ENCODE measurements around the gene CCDC12. TPM values are rescaled to one million over a fixed set of nuclear protein-coding genes. Genes with fewer than 3 reads are reported as not detected.

Gene CCDC12
- total and polyA plus RNA-seq, 11 donors, result 27.1 to 120 (median 34.4) TPM

DNA sequence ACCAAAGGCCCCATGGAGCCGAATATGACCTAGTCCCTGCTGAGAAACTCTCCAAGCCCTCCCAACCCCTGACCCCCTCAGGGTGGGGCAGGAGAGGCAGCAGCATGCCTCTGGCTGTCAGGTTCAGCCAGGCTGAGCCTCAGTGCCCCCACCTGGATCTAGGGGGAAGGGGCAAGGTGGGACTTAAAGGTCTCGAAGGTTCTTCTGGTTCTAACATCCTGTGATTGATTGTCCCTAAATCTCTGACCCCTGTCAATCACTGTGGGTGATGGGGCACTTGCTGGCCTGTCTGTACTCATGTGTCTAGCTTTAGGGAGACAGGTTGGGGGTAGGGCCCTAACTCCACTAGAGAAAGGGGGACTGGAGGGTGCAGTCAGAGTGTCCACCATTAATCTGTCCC, 16.7 kb upstream of the CCDC12 start:
- Histone ChIP-seq H3K27me3 (no peaks in the 10 kb centered on the region), H3K4me1 (peaks cover 0 to 49% (median 0%) of the 10 kb centered on the region in 12 donors), H3K4me3 (no peak overlapping the region), H3K36me3 (peaks cover 0 to 70% (median 0%) of the 10 kb centered on the region in 9 donors), H3K27ac (no peak overlapping the region), H3K9me3 (no peaks in the 10 kb centered on the region)
- intact Hi-C loops (cut with DNase I), result loop anchor here in 3 of 10 donors (10.0 kb wide), 1 partner anchor 288 kb away; the partner anchor contains the start of gene TMIE (in 3 of the 3)
- WGBS, 4 donors, result 69 to 89% (median 85%) methylated on average over 2 of the region's 2 CpGs
- DNase-seq (peak in 1 of 5 donors; percentile 7), ATAC-seq (no peak)
- TF ChIP-seq POLR2A (IDR thresholded peaks at IDR 0.05), result no peak
- no peak for TF ChIP-seq CTCF (IDR thresholded peaks at IDR 0.05)

DNA sequence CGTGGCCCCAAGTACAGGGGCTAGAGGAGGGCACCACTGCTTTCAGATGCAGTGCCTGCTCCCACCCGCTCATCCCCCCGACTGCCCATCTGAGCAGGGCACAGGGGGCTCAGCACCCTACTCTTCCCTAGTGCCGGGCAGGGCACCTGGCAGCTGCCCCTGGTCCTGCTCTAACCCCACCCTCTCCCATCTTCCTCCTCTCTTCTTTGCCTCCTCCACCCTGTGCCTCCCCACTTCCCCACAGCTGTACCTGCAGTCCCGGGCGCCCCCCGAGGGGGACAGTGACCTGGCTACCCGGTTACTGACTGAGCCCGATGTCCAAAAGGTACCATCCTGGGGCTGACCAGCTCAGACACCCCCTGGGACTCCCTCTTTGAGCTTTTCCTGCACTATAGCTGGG, 15.7 kb upstream of the CCDC12 start:
- Histone ChIP-seq H3K27me3 (no peaks in the 10 kb centered on the region), H3K9me3 (no peaks in the 10 kb centered on the region), H3K36me3 (peaks cover 0 to 59% (median 0%) of the 10 kb centered on the region in 9 donors), H3K4me1 (peaks cover 0 to 55% (median 7%) of the 10 kb centered on the region in 12 donors), H3K27ac (no peak overlapping the region), H3K4me3 (no peak overlapping the region)
- no peak for TF ChIP-seq POLR2A (IDR thresholded peaks at IDR 0.05)
- TF ChIP-seq CTCF (IDR thresholded peaks at IDR 0.05), result no peak
- intact Hi-C loops (cut with DNase I), result loop anchor here in 3 of 10 donors (10.0 kb wide), 1 partner anchor 287 kb away; the partner anchor contains the start of gene TMIE (in 3 of the 3)
- no peak for DNase-seq
- 91 to 95% (median 93%) methylated on average over 8 to 9 of the region's 9 CpGs for WGBS, 4 donors
- ATAC-seq, result no peak

- no peaks in the 10 kb centered on the region for H3K9me3 ChIP-seq
- no peaks in the 10 kb centered on the region for H3K27me3 ChIP-seq
- H3K4me3 ChIP-seq, result no peak overlapping the region
- peaks cover 0 to 55% (median 11%) of the 10 kb centered on the region in 12 donors for H3K4me1 ChIP-seq
- no peak overlapping the region for H3K27ac ChIP-seq
- no peak for TF ChIP-seq POLR2A (IDR thresholded peaks at IDR 0.05)
- TF ChIP-seq CTCF (IDR thresholded peaks at IDR 0.05), result no peak
- no peak for ATAC-seq
- peaks cover 0 to 59% (median 0%) of the 10 kb centered on the region in 9 donors for H3K36me3 ChIP-seq
- peak in 1 of 5 donors; percentile 57 for DNase-seq
- intact Hi-C loops (cut with DNase I), result loop anchor here in 3 of 10 donors (10.0 kb wide), 1 partner anchor 287 kb away; the partner anchor contains the start of gene TMIE (in 3 of the 3)
- WGBS, 4 donors, result 94 to 96% (median 95%) methylated on average over 10 to 16 of the region's 16 CpGs
These were observed 15.0 kb upstream of the CCDC12 start for GRCh38 chr3:46991406-46992165.
